HFF-Myc (cell line): ENCODE data around the gene ATP13A2.

ENCODE experiments used
- DNase-seq: peaks from one replicate; pipeline ENCODE4 v3.0.0-alpha.2; 2011; ENCODE audit warnings: low read depth; ENCODE audit errors: extremely low read depth
- H3K4me3 ChIP-seq: replicated peaks from 2 replicates; pipeline ENCODE4 v1.5.1; 2011; ENCODE audit warnings: low read depth, mild to moderate bottlenecking, control low read depth, low read length
- CTCF ChIP-seq: IDR thresholded peaks from 2 replicates; pipeline ENCODE4 v1.5.1; 2012; ENCODE audit warnings: mild to moderate bottlenecking, low read depth, low read length, control low read depth; ENCODE audit errors: missing control alignments

The ATP13A2 gene

DNA sequence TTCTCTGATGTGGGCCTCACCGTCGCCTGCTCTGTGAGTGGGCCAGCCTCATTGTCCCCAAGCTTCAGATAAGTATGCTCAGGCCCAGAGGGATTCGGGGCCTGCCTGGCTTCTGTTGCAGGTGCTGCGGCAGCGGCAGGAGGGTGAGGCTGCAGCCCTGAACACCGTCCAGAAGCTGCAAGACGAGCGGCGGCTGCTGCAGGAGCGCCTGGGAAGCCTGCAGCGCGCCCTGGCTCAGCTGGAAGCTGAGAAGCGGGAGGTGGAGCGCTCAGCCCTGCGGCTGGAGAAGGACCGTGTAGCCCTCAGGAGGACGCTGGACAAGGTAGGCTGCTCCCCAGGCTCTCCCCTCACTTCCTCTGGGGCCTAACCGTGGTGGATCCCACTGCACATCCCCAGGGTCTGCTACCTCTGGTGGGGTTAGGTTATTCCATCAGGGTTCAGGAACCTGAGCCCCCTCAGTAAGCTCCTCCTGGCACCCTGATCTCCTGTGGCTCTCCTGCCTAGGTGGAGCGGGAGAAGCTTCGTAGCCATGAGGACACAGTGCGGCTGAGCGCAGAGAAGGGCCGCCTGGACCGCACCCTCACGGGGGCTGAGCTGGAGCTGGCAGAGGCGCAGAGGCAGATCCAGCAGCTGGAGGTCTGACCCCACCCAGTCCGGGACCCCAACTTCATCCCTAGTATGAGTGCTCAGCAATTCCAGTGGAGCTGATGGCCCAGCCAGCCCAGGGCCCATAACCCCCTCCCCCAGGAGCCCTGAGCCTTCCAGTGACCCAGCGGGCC lies 41.4 kb downstream of the ATP13A2 start:
- DNase-seq = no peak
- TF ChIP-seq CTCF = no peak
- H3K4me3 ChIP-seq = no peak overlapping the region

DNA sequence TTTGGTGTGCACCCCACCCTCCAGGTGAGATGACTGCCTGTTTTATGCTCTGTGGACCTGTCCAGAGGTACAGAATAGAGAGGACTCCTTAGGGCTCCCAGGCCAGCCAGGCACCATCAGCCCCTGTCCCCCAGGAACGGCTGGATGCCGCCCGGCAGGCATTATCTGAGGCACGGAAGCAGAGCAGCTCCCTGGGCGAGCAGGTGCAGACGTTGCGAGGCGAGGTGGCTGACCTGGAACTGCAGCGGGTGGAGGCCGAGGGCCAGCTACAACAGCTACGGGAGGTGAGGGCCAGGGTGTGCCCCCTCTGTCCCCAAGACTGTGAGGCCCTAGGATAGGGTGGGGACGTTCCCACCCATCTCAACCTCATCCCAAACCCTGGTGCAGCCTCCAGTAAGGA lies 42.1 kb downstream of the ATP13A2 start:
- no peak overlapping the region for H3K4me3 ChIP-seq
- no peak for DNase-seq
- no peak for TF ChIP-seq CTCF

- no peak for TF ChIP-seq CTCF
- no peak overlapping the region for H3K4me3 ChIP-seq
- no peak for DNase-seq
Observed at GRCh38 chr1:16969057-16969611, 42.6 kb downstream of the ATP13A2 start.

DNA sequence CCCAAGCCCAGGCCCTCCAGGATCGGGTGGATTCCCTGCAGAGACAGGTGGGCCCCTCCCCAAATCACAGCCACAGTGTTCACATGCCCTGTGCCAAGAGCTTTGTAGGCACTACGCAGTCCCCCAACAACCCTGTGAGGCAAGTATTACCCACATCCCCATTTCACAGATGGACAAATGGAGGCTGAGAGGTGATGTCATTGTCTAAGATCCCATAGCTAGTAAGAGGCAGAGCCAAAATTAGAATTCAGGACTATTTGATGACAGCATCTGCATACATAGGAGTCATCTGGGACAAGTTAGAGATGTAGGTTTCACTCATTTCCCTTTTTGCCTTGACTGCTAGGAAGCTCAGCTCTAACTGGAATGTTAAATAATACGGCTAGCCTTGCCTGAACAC lies 43.4 kb downstream of the ATP13A2 start:
- DNase-seq = no peak

GRCh38 chr1:16967962-16968361 lies 43.8 kb downstream of the ATP13A2 start:
- H3K4me3 ChIP-seq = no peak overlapping the region
- TF ChIP-seq CTCF = no peak
- DNase-seq = no peak

More for the DNA sequence above, 43.4 kb downstream of the ATP13A2 start:
- no peak for TF ChIP-seq CTCF
- H3K4me3 ChIP-seq = no peak overlapping the region

DNA sequence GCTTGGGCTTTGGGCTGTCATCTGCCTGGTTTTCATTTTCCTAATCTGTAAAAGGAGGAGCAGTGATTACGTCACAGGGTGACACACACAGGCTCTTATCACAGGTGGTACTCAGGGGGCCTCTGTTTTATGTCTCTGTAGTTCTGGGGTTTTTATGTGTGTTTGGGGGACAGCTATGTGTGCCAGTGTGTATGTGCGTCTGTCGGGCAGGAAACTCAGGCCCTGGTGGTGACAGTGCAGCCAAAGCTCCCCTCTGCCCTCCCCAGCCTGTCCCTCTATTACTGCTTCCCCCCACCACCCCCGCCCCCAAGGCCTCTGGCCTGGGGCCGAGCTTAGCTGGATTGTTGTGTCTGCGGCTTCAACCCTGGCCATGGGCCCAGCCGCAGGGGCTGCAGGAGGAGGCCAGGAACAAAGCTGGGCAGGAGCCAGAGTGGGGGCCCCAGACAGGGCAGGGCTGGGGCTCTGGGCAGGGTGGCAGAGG lies 44.6 kb downstream of the ATP13A2 start:
- no peak overlapping the region for H3K4me3 ChIP-seq
- DNase-seq = no peak

More for the DNA sequence above, 44.6 kb downstream of the ATP13A2 start:
- TF ChIP-seq CTCF = no peak
